ENCODE measurements around the gene MOB1B. TPM values are rescaled to one million over a fixed set of nuclear protein-coding genes. Genes with fewer than 3 reads are reported as not detected.

Gene MOB1B
- total RNA-seq, 2 experiments from 2014 or later: 20.3 to 20.5 TPM

Other genes with a start within 250 kb of the MOB1B start
- not detected for gene JCHAIN, start 235.9 kb upstream of the MOB1B start, total RNA-seq
- gene UTP3, start 213.8 kb upstream of the MOB1B start, total RNA-seq: 10 to 100 TPM; 42.6 to 43.2 TPM
- 10 to 100 TPM; 12.1 to 13.6 TPM for gene RUFY3, start 180.4 kb upstream of the MOB1B start, total RNA-seq
- 100 to 1,000 TPM; 117 TPM for gene GRSF1, start 62.5 kb upstream of the MOB1B start, total RNA-seq
- gene DCK, start 91.3 kb downstream of the MOB1B start, total RNA-seq: 10 to 100 TPM; 30.8 to 31.3 TPM

Measured in activated CD8-positive, alpha-beta memory T cell treated with anti-CD3 and anti-CD28 coated beads for 36 hours (primary cell).